ENCODE data around the gene UBE2M. TPM values are rescaled to one million over a fixed set of nuclear protein-coding genes. Genes with fewer than 3 reads are reported as not detected.

The UBE2M gene
- polyA plus RNA-seq, 10 donors = 58.0 to 70.4 (median 65.5) TPM

- DNase-seq = no peak
Measured at GRCh38 chr19:58556622-58557220, 1.7 kb downstream of the UBE2M start.

- no peak for DNase-seq
Measured at GRCh38 chr19:58555920-58556621, 2.3 kb downstream of the UBE2M start.

- DNase-seq = no peak
Measured at GRCh38 chr19:58555369-58555885, 3.0 kb downstream of the UBE2M start.

GRCh38 chr19:58554494-58555368 lies 3.7 kb downstream of the UBE2M start, which contains the start of gene CHMP2A:
TSS of gene CHMP2A (minus strand) at chr19:58555105. CDS start at chr19:58554212, 893 bp downstream.
- peak; percentile 97 to 98 (median 97) for DNase-seq

GRCh38 chr19:58553799-58554493 lies 4.5 kb downstream of the UBE2M start:
- DNase-seq = no peak

- DNase-seq = no peak
Measured at GRCh38 chr19:58552655-58553054, 5.8 kb downstream of the UBE2M start.

- DNase-seq = no peak
Measured at GRCh38 chr19:58551577-58552471, 6.6 kb downstream of the UBE2M start.

GRCh38 chr19:58551123-58551497 lies 7.3 kb downstream of the UBE2M start:
- no peak for DNase-seq

- no peak for DNase-seq
Measured at GRCh38 chr19:58550362-58551122, 7.9 kb downstream of the UBE2M start.

- no peak for DNase-seq
Measured at GRCh38 chr19:58549664-58550361, 8.6 kb downstream of the UBE2M start.

GRCh38 chr19:58548859-58549663 lies 9.3 kb downstream of the UBE2M start:
- no peak for DNase-seq

- no peak for DNase-seq
Measured at GRCh38 chr19:58547323-58548312, 10.8 kb downstream of the UBE2M start.

- DNase-seq = no peak
Measured at GRCh38 chr19:58546019-58546530, 12.3 kb downstream of the UBE2M start.

- DNase-seq = no peak
Measured at GRCh38 chr19:58545286-58546018, 13.0 kb downstream of the UBE2M start.

GRCh38 chr19:58544591-58545285 lies 13.7 kb downstream of the UBE2M start:
- peak in 2 of 3 donors; percentile 32 to 84 for DNase-seq
